DOHH2 (cell line): ENCODE results near the gene IST1.

Experiments used
- H3F3A ChIP-seq: fragments of 200-600 bp; sonication (generic), shearing (Covaris generic); 2 replicates; pipeline ENCODE4 v1.6.0; 2016; ENCODE audit warnings: antibody characterized with exemption, mild to moderate bottlenecking; ENCODE audit not compliant: control insufficient read depth, insufficient read depth
- H3K27ac ChIP-seq: fragments of 200-600 bp; sonication (generic); 2 replicates; pipeline ENCODE4 v1.5.1; 2014; ENCODE audit warnings: low read depth, mild to moderate bottlenecking, low read length, moderate library complexity
- H3K27me3 ChIP-seq: fragments of 200-600 bp; sonication (generic); 2 replicates; pipeline ENCODE4 v1.6.1; 2014; ENCODE audit warnings: mild to moderate bottlenecking, low read length, mixed read lengths; ENCODE audit not compliant: control insufficient read depth
- H3K36me3 ChIP-seq: fragments of 200-600 bp; sonication (generic); 2 replicates; pipeline ENCODE4 v1.6.1; 2014; ENCODE audit warnings: mild to moderate bottlenecking, low read length, moderate library complexity, mixed read lengths; ENCODE audit not compliant: control insufficient read depth
- H3K4me1 ChIP-seq: fragments of 200-600 bp; sonication (generic); 2 replicates; pipeline ENCODE4 v1.6.1; 2014; ENCODE audit warnings: mild to moderate bottlenecking, low read length, mixed read lengths; ENCODE audit not compliant: control insufficient read depth
- H3K4me2 ChIP-seq: fragments of 200-600 bp; sonication (generic); 2 replicates; pipeline ENCODE4 v1.6.0; 2014; ENCODE audit warnings: mild to moderate bottlenecking, low read length, moderate library complexity
- H3K4me3 ChIP-seq: fragments of 200-600 bp; sonication (generic); 2 replicates; pipeline ENCODE4 v1.5.1; 2014; ENCODE audit warnings: mild to moderate bottlenecking, low read length, mixed read lengths
- H3K79me2 ChIP-seq: fragments of 200-600 bp; sonication (generic); 2 replicates; pipeline ENCODE4 v1.6.1; 2014; ENCODE audit warnings: mild to moderate bottlenecking, low read length, mixed read lengths; ENCODE audit not compliant: control insufficient read depth
- H3K9me2 ChIP-seq: fragments of 200-600 bp; sonication (generic); replicated peaks from 2 replicates; pipeline ENCODE4 v1.6.1; 2014; ENCODE audit warnings: mild to moderate bottlenecking, low read length, mixed read lengths; ENCODE audit not compliant: control insufficient read depth
- H3K9me3 ChIP-seq: fragments of 200-600 bp; sonication (generic); 2 replicates; pipeline ENCODE4 v1.6.1; 2014; ENCODE audit warnings: antibody characterized with exemption, low read length, mixed read lengths; ENCODE audit not compliant: control insufficient read depth, insufficient read depth
- H4K20me1 ChIP-seq: fragments of 200-600 bp; sonication (generic); 2 replicates; pipeline ENCODE4 v1.6.0; 2014; ENCODE audit warnings: low read depth, mild to moderate bottlenecking, antibody characterized with exemption, low read length, moderate library complexity; ENCODE audit not compliant: control insufficient read depth, insufficient read depth
- CTCF ChIP-seq: fragments of 200-600 bp; sonication (generic); IDR thresholded peaks from one replicate; pipeline ENCODE4 v1.5.1; 2014; ENCODE audit warnings: antibody characterized with exemption, mild to moderate bottlenecking, low read depth, low read length; ENCODE audit not compliant: poor library complexity, severe bottlenecking
- EZH2phosphoT487 ChIP-seq: fragments of 200-600 bp; sonication (generic); IDR thresholded peaks from 2 replicates; pipeline ENCODE4 v1.6.1; 2017; ENCODE audit warnings: borderline replicate concordance, mild to moderate bottlenecking, antibody characterized with exemption, low read length, moderate library complexity, mixed read lengths

The IST1 gene

DNA sequence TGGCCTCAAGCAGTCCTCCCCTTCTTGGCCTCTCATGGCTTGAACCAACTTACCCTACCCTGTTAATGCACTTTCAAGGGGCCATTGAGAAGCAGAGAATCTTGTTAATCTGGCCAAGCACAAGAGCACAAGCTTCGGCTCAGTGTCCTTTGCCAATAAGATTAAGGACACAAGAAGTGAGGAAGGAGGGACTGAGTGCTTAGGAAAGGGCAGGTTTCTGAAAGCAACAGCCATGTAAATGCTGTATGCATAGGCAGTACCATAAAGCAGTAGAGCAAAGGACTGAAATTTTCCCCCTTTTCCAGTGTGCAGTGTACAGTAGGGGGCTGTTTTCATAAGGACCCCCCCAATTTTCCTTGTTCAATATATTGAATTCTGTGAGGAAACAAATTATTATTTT, 37.7 kb downstream of the IST1 start:
- Histone ChIP-seq H3K4me1 (peaks cover 47% of the 10 kb centered on the region), H3K9me2 (no peaks in the 10 kb centered on the region), H3K9me3 (peaks cover 8% of the 10 kb centered on the region; the same call in 1 of the 2 replicates), H4K20me1 (peaks cover 10% of the 10 kb centered on the region; the same call in 1 of the 2 replicates), H3K79me2 (peaks cover 22% of the 10 kb centered on the region), H3K36me3 (peaks cover 55% of the 10 kb centered on the region), H3F3A (peaks cover 5% of the 10 kb centered on the region), H3K4me2 (no peak overlapping the region), H3K4me3 (no peak overlapping the region), H3K27ac (no peak overlapping the region), H3K27me3 (no peaks in the 10 kb centered on the region)
- TF ChIP-seq CTCF (no peak), EZH2phosphoT487 (no peak)

DNA sequence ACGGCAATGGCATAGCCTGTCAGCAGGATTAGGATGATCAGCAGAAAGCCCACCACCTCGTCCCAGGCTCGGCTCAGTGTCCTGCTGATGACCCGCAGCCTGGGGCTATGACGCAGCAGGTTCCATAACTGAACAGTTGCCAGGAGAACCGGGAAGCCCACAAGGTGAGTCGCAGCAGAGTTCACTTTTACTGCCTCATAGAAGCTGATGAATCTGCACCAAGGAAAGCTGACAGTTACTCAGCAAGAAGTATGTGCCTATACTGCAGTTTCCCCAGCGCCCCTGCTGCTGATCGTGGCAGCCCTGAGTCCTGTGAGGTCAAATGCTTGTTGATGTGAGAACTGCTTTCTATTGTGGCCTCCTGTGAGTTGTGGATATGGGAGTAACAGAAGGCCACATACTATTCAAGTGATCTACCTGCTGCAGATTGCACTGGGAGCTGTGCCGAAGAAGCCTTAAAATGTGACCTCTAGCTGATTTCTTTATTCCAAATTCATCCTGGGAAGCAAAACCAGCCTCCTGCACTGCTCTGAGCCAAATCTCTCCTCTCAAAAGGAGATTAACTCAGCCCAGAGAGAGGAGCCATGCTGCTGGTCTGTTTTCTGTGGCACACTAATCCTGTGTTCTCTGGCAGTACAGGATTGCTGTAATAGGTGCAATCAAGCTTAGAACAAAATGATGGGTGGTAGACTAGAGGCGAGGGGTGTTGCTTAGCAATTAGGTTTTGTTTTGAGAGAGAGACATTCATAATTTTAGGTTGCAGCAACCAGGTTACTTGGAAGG, 38.8 kb downstream of the IST1 start:
- TF ChIP-seq CTCF: no peak
- no peak for TF ChIP-seq EZH2phosphoT487
- H3K36me3 ChIP-seq: peaks cover 44% of the 10 kb centered on the region
- H3K4me2 ChIP-seq: no peak overlapping the region
- peaks cover 47% of the 10 kb centered on the region for H3K4me1 ChIP-seq
- no peaks in the 10 kb centered on the region for H3K9me2 ChIP-seq
- peaks cover 16% of the 10 kb centered on the region for H3K79me2 ChIP-seq
- no peak overlapping the region for H3K27ac ChIP-seq
- H3F3A ChIP-seq: peaks cover 5% of the 10 kb centered on the region
- H3K27me3 ChIP-seq: no peaks in the 10 kb centered on the region
- peaks cover 10% of the 10 kb centered on the region; the same call in 1 of the 2 replicates for H4K20me1 ChIP-seq
- H3K4me3 ChIP-seq: no peak overlapping the region
- peaks cover 19% of the 10 kb centered on the region for H3K9me3 ChIP-seq

DNA sequence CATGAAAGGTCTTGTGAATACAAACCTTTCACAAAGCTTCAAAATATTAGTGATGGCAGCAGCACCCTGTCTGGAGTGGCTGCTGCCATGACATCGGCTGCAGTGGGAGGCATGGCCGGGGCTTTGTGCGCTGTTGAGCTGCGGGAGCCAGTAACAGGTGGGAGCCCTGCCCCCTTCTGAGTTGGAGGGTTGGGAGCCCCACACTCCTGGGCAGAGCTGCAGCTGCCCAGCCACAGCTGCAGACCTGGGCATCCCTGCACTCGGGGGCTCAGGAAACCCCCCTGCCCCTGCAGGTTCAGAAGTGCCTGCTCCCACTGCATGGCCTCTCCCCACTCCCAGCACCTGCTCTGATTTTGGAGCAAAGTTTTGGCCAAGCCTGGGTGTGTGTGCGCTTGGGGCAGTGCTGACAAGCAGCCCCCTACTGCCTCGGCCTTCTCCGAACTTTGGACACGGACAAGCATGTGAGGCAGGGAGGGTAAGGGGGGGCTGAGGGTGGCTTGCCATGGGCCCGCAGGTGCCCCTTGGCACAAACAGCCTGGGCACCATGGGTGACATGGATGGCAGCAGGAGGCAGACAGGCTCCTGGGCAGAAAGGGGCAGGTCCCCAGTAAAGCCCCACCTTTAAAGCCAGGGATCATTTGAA, 42.7 kb downstream of the IST1 start:
- Histone ChIP-seq H3K79me2 (no peaks in the 10 kb centered on the region), H3K36me3 (peaks cover 18% of the 10 kb centered on the region), H3K4me3 (no peak overlapping the region), H3F3A (peaks cover 3% of the 10 kb centered on the region), H3K27me3 (no peaks in the 10 kb centered on the region), H3K27ac (no peak overlapping the region), H4K20me1 (no peaks in the 10 kb centered on the region), H3K9me3 (peaks cover 19% of the 10 kb centered on the region), H3K4me2 (no peak overlapping the region), H3K9me2 (no peaks in the 10 kb centered on the region), H3K4me1 (peaks cover 26% of the 10 kb centered on the region)
- TF ChIP-seq EZH2phosphoT487 (no peak), CTCF (no peak)
